Measurements from ENCODE around the gene ACO2.

DNA sequence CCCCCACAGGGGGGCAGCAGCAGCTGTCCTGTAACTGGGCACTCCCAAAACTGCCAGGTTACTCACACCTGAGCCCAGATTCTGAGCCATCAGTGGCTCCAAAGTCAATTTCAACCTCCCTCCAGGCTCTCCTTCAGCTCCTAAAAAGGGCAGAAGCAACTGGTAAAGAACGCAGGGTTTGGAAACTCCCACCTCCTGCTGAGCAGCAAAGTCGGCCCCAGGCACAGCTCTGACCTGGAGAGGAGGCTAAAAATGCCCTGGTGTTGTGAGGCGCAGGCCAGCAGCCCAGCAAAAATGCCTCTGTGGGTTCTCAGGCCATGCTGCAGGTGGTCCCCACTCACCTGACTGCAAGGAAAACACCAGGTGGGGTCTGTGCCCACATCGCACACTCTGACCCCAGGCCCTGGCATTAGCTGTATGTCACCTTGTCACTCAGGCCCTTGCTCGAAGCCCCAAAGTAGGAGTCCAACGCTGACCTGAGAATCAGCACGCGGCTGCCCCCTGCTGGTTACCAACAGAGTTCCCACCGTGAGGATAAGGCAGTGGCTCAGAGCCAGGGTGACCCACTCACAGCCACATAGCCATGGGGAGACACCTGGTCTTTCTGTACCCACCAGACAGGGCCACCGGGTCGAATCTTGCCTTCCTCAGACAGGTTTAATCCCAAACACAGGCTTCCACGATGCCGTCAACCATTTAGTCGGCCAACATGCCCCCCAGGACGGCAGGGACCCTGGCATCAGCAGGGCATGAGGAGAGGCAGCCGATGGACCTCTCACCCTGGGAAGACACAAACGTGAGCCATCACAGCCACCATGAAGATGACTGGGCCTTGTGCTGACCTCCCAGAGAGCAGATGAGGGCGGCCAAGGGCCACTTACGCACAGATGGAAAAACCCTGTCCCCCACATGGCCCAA, 64.2 kb downstream of the ACO2 start:
- TF ChIP-seq CTCF (IDR thresholded peaks at IDR 0.05; ENCODE audit: low read depth, low read length), result peak; percentile 91
- TF ChIP-seq EZH2phosphoT487 (IDR thresholded peaks at IDR 0.05; ENCODE audit: low read depth), result no peak
